ENCODE data around the gene AJM1. TPM values are rescaled to one million over a fixed set of nuclear protein-coding genes. Genes with fewer than 3 reads are reported as not detected.
"Not testable (repeated sequence)": the region's sequence is repeated elsewhere in the genome, so short reads cannot be mapped to it uniquely, and the experiment has no call there.

The AJM1 gene
- total RNA-seq, 2 experiments from 2014 or later: 6.6 to 6.7 TPM

DNA sequence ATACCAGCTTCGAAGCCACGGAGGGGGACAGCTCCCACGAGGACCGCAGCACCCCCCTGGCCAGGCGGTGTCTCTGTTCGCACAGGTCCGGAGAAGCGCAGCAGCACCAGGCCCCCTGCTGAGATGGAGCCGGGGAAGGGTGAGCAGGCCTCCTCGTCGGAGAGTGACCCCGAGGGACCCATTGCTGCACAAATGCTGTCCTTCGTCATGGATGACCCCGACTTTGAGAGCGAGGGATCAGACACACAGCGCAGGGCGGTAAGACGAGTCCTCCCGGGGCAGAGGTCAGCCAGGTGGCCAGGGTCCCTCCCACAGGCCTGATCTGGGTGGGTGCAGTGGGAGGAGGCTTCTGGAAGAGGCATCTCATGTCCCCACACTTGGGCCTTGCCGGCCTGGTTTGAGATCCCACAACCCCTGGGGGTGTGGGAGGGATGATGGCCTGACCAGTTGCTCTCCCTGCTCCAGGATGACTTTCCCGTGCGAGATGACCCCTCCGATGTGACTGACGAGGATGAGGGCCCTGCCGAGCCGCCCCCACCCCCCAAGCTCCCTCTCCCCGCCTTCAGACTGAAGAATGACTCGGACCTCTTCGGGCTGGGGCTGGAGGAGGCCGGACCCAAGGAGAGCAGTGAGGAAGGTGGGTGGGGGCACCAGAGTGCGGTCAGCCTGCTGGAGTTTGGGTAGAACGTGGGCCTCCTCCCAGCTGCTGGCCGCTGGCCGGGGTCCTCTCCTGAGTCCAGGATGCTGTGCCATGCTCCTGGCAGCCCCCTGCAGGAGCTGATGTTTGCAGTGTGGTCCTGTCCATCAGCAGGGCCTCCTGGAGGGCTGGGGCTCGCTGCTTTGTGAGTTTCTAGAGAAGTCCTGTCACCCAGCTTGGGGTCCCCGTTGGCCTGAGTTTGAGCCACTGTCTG lies 2.8 kb upstream of the AJM1 start:
- Mint-ChIP-seq H3K27ac (peak overlapping the region; percentile 27), H3K4me1 (peaks cover 4% of the 10 kb centered on the region), H3K27me3 (no peaks in the 10 kb centered on the region), H3K36me3 (peaks cover 2% of the 10 kb centered on the region), H3K4me3 (no peak overlapping the region), H3K9me3 (no peaks in the 10 kb centered on the region)
- DNase-seq (no peak), ATAC-seq (ENCODE audit: low read depth) (no peak)
- POLR2A ChIA-PET: no interaction called here

- Mint-ChIP-seq H3K36me3 (peaks cover 2% of the 10 kb centered on the region), H3K27me3 (peaks cover 2% of the 10 kb centered on the region), H3K27ac (peak overlapping the region; percentile 27), H3K4me3 (no peak overlapping the region), H3K9me3 (no peaks in the 10 kb centered on the region), H3K4me1 (peaks cover 4% of the 10 kb centered on the region)
- POLR2A ChIA-PET: no interaction called here
- ATAC-seq (ENCODE audit: low read depth) (no peak), DNase-seq (no peak)
Measured at GRCh38 chr9:136840140-136840876, 2.0 kb upstream of the AJM1 start.

- Mint-ChIP-seq H3K27ac (no peak overlapping the region), H3K27me3 (peaks cover 3% of the 10 kb centered on the region), H3K4me1 (peaks cover 4% of the 10 kb centered on the region), H3K9me3 (no peaks in the 10 kb centered on the region), H3K36me3 (peaks cover 2% of the 10 kb centered on the region), H3K4me3 (no peak overlapping the region)
- DNase-seq (no peak), ATAC-seq (ENCODE audit: low read depth) (no peak)
- POLR2A ChIA-PET: interaction anchor here (1.0 to 2.2 kb wide), 3 partner anchors 41 to 103 kb away, joined by 3 to 10 read pairs (median 5); partner anchors contain the start of gene FBXW5
Measured at GRCh38 chr9:136840877-136841645, 1.2 kb upstream of the AJM1 start.

DNA sequence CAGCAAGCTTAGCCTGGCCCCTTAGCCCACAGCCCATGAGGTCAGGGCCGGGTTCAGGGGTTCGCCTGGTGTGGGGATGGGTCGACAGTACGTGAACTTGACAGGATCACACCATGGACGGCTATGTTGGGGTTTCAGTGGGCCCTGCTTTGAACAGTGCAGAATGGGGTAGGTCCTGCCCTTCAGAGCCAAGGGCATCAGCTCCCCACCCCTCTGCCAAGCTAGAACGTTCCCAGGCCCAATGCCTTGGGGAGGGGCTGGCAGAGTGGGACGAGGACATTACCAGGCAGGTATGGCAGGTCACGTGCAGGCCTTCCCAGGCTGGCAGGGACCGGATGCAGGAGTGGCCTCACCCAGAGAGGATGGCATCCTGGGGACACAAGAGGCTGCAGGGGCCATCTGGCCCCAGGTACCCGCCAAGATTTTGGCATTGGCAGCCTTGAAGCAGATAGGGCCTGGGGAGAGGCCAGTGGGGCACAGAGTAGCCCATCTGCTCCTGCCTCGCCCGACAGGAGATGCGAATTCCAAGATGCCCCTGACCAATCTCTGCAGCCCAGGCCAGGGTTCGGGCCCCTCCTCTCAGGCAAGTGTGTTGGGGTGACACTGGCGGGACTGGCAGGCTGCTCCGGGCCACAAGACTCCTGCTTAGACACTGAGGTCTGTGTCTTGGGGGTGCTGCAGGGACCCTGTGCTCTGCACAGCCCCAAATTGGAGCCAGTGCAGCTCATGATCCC lies 465 bp upstream of the AJM1 start:
- not testable (repeated sequence) for DNase-seq; H3K27me3 Mint-ChIP-seq; H3K4me1 Mint-ChIP-seq; H3K36me3 Mint-ChIP-seq; H3K9me3 Mint-ChIP-seq; ATAC-seq (ENCODE audit: low read depth)
- H3K27ac Mint-ChIP-seq: peak overlapping the region; percentile 76
- peak overlapping the region; percentile 85 for H3K4me3 Mint-ChIP-seq
- POLR2A ChIA-PET: interaction anchor here (0.7 to 3.0 kb wide), 8 partner anchors 19 to 150 kb away, joined by 3 to 12 read pairs (median 4); partner anchors contain the start of genes EDF1, FBXW5, PAXX and RABL6

GRCh38 chr9:136843159-136843800 lies 1.0 kb downstream of the AJM1 start:
- POLR2A ChIA-PET: interaction anchor here (0.6 to 3.0 kb wide), 6 partner anchors 23 to 115 kb away, joined by 3 to 12 read pairs (median 3); partner anchors contain the start of genes EDF1 and RABL6
- not testable (repeated sequence) for H3K27me3 Mint-ChIP-seq; H3K36me3 Mint-ChIP-seq; H3K9me3 Mint-ChIP-seq; ATAC-seq (ENCODE audit: low read depth); DNase-seq; H3K4me1 Mint-ChIP-seq
- H3K4me3 Mint-ChIP-seq: peak overlapping the region; percentile 31
- H3K27ac Mint-ChIP-seq: peak overlapping the region; percentile 51

- not testable (repeated sequence) for H3K27me3 Mint-ChIP-seq; ATAC-seq (ENCODE audit: low read depth); H3K36me3 Mint-ChIP-seq; H3K9me3 Mint-ChIP-seq; H3K4me1 Mint-ChIP-seq
- POLR2A ChIA-PET: interaction anchor here (1.7 to 3.0 kb wide), 2 partner anchors 22 to 36 kb away, joined by 3 to 12 read pairs; partner anchors contain the start of genes EDF1 and RABL6
- Mint-ChIP-seq H3K4me3 (peak overlapping the region; percentile 31), H3K27ac (peak overlapping the region; percentile 51)
- DNase-seq: peak; percentile 76
Measured at GRCh38 chr9:136843801-136844740, 1.8 kb downstream of the AJM1 start.

DNA sequence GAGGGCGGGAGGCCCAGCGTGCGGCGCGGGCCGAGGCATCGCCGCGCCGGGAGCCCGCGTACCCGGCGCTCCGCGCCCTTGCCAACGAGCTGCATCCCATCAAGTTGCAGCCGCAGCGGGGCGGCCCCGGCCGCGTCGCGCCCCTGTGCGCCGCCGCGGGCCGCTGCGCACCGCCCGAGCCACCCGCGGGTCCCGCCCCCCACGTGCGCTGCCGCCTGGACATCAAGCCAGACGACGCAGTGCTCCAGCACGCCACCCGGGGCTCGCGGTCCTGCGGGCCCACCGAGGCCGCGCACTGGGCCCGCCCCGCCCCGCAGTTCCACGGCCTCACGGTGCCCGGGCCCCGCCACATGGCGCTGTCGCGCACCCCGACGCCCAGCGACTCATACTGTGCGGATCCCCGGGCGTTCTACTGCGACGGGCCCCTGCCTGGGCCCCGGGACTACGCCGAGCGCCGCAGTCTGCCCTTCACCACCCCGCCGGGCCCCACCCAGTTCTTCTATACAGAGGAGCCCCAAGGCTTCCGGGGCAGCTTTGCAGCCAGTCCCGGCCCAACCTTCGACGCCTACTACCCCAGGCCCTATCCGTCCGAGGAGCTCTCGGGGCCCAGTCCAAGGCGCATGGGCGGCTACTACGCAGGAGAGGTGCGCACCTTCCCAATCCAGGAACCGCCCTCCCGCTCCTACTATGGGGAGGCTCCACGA lies 2.6 kb downstream of the AJM1 start:
- no peak for DNase-seq
- POLR2A ChIA-PET: interaction anchor here (0.7 to 3.0 kb wide), 2 partner anchors 14 to 37 kb away, joined by 3 to 12 read pairs; partner anchors contain the start of gene RABL6

GRCh38 chr9:136845465-136846260 lies 3.4 kb downstream of the AJM1 start:
- POLR2A ChIA-PET: interaction anchor here (0.7 to 3.0 kb wide), 2 partner anchors 14 to 37 kb away, joined by 3 to 29 read pairs; no protein-coding TSS in a partner anchor
- Mint-ChIP-seq H3K9me3 (no peaks in the 10 kb centered on the region), H3K4me3 (no peak overlapping the region), H3K4me1 (peaks cover 9% of the 10 kb centered on the region), H3K27me3 (peaks cover 10% of the 10 kb centered on the region), H3K27ac (peak overlapping the region; percentile 25), H3K36me3 (peaks cover 1% of the 10 kb centered on the region)
- ATAC-seq (ENCODE audit: low read depth) (no peak), DNase-seq (no peak)

More for the DNA sequence above, 2.6 kb downstream of the AJM1 start:
- peaks cover 10% of the 10 kb centered on the region for H3K27me3 Mint-ChIP-seq
- peaks cover 9% of the 10 kb centered on the region for H3K4me1 Mint-ChIP-seq
- no peak overlapping the region for H3K4me3 Mint-ChIP-seq
- peak overlapping the region; percentile 25 for H3K27ac Mint-ChIP-seq
- peaks cover 3% of the 10 kb centered on the region for H3K36me3 Mint-ChIP-seq
- ATAC-seq (ENCODE audit: low read depth): no peak
- H3K9me3 Mint-ChIP-seq: no peaks in the 10 kb centered on the region

DNA sequence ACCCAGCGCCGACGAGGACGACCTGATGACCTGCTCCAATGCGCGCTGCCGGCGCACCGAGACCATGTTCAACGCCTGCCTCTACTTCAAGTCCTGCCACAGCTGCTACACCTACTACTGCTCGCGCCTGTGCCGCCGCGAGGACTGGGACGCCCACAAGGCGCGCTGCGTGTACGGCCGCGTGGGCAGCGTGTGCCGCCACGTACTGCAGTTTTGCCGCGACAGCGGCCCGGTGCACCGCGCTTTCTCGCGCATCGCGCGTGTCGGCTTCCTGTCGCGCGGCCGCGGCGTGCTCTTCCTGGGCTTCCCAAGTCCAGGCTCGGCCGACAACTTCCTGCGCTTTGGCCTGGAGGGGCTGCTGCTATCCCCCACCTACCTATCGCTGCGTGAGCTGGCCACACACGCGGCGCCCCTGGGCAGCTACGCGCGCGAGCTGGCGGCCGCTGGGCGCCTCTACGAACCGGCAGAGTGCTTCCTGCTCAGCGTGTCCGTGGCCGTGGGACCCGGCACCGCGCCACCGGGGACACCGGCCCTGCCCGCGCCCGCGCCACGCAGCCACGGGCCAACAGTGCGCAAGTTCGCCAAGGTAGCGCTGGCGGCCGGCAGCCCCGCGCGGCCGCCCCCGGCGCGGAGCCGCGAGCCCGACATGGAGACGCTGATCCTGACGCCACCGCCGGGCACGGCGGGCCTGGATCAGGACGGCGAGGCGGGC lies 4.3 kb downstream of the AJM1 start:
- POLR2A ChIA-PET: interaction anchor here (1.2 to 3.0 kb wide), 5 partner anchors 36 to 98 kb away, joined by 5 to 29 read pairs (median 12); partner anchors contain the start of genes FBXW5, RABL6 and TRAF2
- Mint-ChIP-seq H3K36me3 (peaks cover 1% of the 10 kb centered on the region), H3K27ac (peak overlapping the region; percentile 56), H3K4me1 (peaks cover 9% of the 10 kb centered on the region), H3K4me3 (no peak overlapping the region), H3K27me3 (peaks cover 10% of the 10 kb centered on the region), H3K9me3 (no peaks in the 10 kb centered on the region)
- ATAC-seq (ENCODE audit: low read depth): no peak
- DNase-seq: no peak

Data from activated naive CD8-positive, alpha-beta T cell treated with anti-CD3 and anti-CD28 coated beads, Interleukin-2, amount 10 ng/mL, durations not matched to agents 7 days and 5 days (primary cell).